Measurements from ENCODE around the gene ZDHHC24. TPM values are rescaled to one million over a fixed set of nuclear protein-coding genes. Genes with fewer than 3 reads are reported as not detected.

Gene ZDHHC24
- total RNA-seq, 1 experiment from 2014 or later = 10.5 TPM

Other genes starting within 250 kb of the ZDHHC24 start
- 0.32 TPM for gene CD248, start 229.0 kb downstream of the ZDHHC24 start, total RNA-seq (2021; ENCODE audit: unreplicated experiment)
- 38.7 TPM for gene RIN1, start 209.6 kb downstream of the ZDHHC24 start, total RNA-seq (2021; ENCODE audit: unreplicated experiment)
- gene BRMS1, start 200.9 kb downstream of the ZDHHC24 start, total RNA-seq (2021; ENCODE audit: unreplicated experiment) = 42.1 TPM
- 6.7 TPM for gene B4GAT1, start 198.4 kb downstream of the ZDHHC24 start, total RNA-seq (2021; ENCODE audit: unreplicated experiment)
- gene SLC29A2, start 174.3 kb downstream of the ZDHHC24 start, total RNA-seq (2021; ENCODE audit: unreplicated experiment) = 39.7 TPM
- gene NPAS4, start 125.0 kb downstream of the ZDHHC24 start, total RNA-seq (2021; ENCODE audit: unreplicated experiment) = not detected
- gene MRPL11, start 107.2 kb downstream of the ZDHHC24 start, total RNA-seq (2021; ENCODE audit: unreplicated experiment) = 126 TPM
- gene PELI3, start 79.1 kb downstream of the ZDHHC24 start, total RNA-seq (2021; ENCODE audit: unreplicated experiment) = 12.8 TPM
- 55.6 TPM for gene DPP3, start 65.6 kb downstream of the ZDHHC24 start, total RNA-seq (2021; ENCODE audit: unreplicated experiment)
- 29.8 TPM for gene BBS1, start 35.4 kb downstream of the ZDHHC24 start, total RNA-seq (2021; ENCODE audit: unreplicated experiment)
- not detected for gene ACTN3, start 855 bp upstream of the ZDHHC24 start, total RNA-seq (2021; ENCODE audit: unreplicated experiment)
- 0.34 TPM for gene CTSF, start 22.6 kb upstream of the ZDHHC24 start, total RNA-seq (2021; ENCODE audit: unreplicated experiment)
- 0.39 TPM for gene CCDC87, start 47.0 kb upstream of the ZDHHC24 start, total RNA-seq (2021; ENCODE audit: unreplicated experiment)
- gene CCS, start 47.1 kb upstream of the ZDHHC24 start, total RNA-seq (2021; ENCODE audit: unreplicated experiment) = 40.6 TPM
- 95.3 TPM for gene RBM14, start 70.6 kb upstream of the ZDHHC24 start, total RNA-seq (2021; ENCODE audit: unreplicated experiment)
- gene RBM4, start 92.7 kb upstream of the ZDHHC24 start, total RNA-seq (2021; ENCODE audit: unreplicated experiment) = 94.4 TPM
- 18.1 TPM for gene RBM4B, start 131.8 kb upstream of the ZDHHC24 start, total RNA-seq (2021; ENCODE audit: unreplicated experiment)
- gene SPTBN2, start 183.2 kb upstream of the ZDHHC24 start, total RNA-seq (2021; ENCODE audit: unreplicated experiment) = 18.5 TPM

Data from HCT116 (cell line).